Measurements from ENCODE around the gene ARHGEF17. TPM values are rescaled to one million over a fixed set of nuclear protein-coding genes. Genes with fewer than 3 reads are reported as not detected.

The ARHGEF17 gene
- total and polyA plus RNA-seq, 2 experiments from 2014 or later: 30.2 to 35.6 TPM

GRCh38 chr11:73296501-73297230 is 11.4 kb upstream of the ARHGEF17 start:
- Histone ChIP-seq H3K4me3 (no peak overlapping the region), H3K9me3 (ENCODE audit: low read depth) (no peaks in the 10 kb centered on the region)

GRCh38 chr11:73297231-73297590 is 10.9 kb upstream of the ARHGEF17 start:
- no peak for DNase-seq (ENCODE audit: low spot score)
- Histone ChIP-seq H4K20me1 (ENCODE audit: insufficient read depth, poor library complexity, severe bottlenecking) (no peaks in the 10 kb centered on the region), H3K4me3 (no peak overlapping the region), H3K27me3 (no peaks in the 10 kb centered on the region), H2AFZ (no peak overlapping the region), H3K4me2 (no peak overlapping the region), H3K36me3 (replicated peaks; ENCODE audit: insufficient read depth, low read depth) (no peaks in the 10 kb centered on the region), H3K4me1 (ENCODE audit: insufficient read depth) (no peaks in the 10 kb centered on the region), H3K9me2 (replicated peaks; ENCODE audit: insufficient read depth) (no peaks in the 10 kb centered on the region), H3K79me2 (no peaks in the 10 kb centered on the region), H3K9me3 (ENCODE audit: low read depth) (no peaks in the 10 kb centered on the region), H3K27ac (no peak overlapping the region)
- TF ChIP-seq CTCF (IDR thresholded peaks at IDR 0.05; ENCODE audit: poor library complexity): no peak
- WGBS (ENCODE audit: low lambda C conversion rate, missing lambda C conversion rate): 96% methylated on average over 18 of the region's 18 CpGs

More at GRCh38 chr11:73296501-73297230, 11.4 kb upstream of the ARHGEF17 start:
- no peak for DNase-seq (ENCODE audit: low spot score)
- no peaks in the 10 kb centered on the region for H3K79me2 ChIP-seq
- H4K20me1 ChIP-seq (ENCODE audit: insufficient read depth, poor library complexity, severe bottlenecking): no peaks in the 10 kb centered on the region
- no peak overlapping the region for H3K27ac ChIP-seq
- no peaks in the 10 kb centered on the region for H3K4me1 ChIP-seq (ENCODE audit: insufficient read depth)
- no peak for TF ChIP-seq EZH2 (IDR thresholded peaks at IDR 0.05; ENCODE audit: borderline replicate concordance)
- TF ChIP-seq CTCF (IDR thresholded peaks at IDR 0.05; ENCODE audit: poor library complexity): no peak
- no peak for TF ChIP-seq EZH2phosphoT487 (IDR thresholded peaks at IDR 0.05; ENCODE audit: low read depth, severe bottlenecking, unreplicated experiment)
- no peaks in the 10 kb centered on the region for H3K36me3 ChIP-seq (replicated peaks; ENCODE audit: insufficient read depth, low read depth)
- H3K4me2 ChIP-seq: no peak overlapping the region
- 95% methylated on average over 31 of the region's 35 CpGs for WGBS (ENCODE audit: low lambda C conversion rate, missing lambda C conversion rate)
- H2AFZ ChIP-seq: no peak overlapping the region
- no peaks in the 10 kb centered on the region for H3K9me2 ChIP-seq (replicated peaks; ENCODE audit: insufficient read depth)
- no peaks in the 10 kb centered on the region for H3K27me3 ChIP-seq

GRCh38 chr11:73297702-73298101 is 10.4 kb upstream of the ARHGEF17 start:
- no peaks in the 10 kb centered on the region for H3K4me1 ChIP-seq (ENCODE audit: insufficient read depth)
- no peaks in the 10 kb centered on the region for H3K27me3 ChIP-seq
- no peaks in the 10 kb centered on the region for H4K20me1 ChIP-seq (ENCODE audit: insufficient read depth, poor library complexity, severe bottlenecking)
- no peaks in the 10 kb centered on the region for H3K9me3 ChIP-seq (ENCODE audit: low read depth)
- H3K4me2 ChIP-seq: no peak overlapping the region
- TF ChIP-seq CTCF (IDR thresholded peaks at IDR 0.05; ENCODE audit: poor library complexity): no peak
- no peak for DNase-seq (ENCODE audit: low spot score)
- H3K9me2 ChIP-seq (replicated peaks; ENCODE audit: insufficient read depth): no peaks in the 10 kb centered on the region
- H3K4me3 ChIP-seq: no peak overlapping the region
- no peak overlapping the region for H2AFZ ChIP-seq
- no peaks in the 10 kb centered on the region for H3K79me2 ChIP-seq
- H3K27ac ChIP-seq: no peak overlapping the region
- WGBS (ENCODE audit: low lambda C conversion rate, missing lambda C conversion rate): 96% methylated on average over 3 of the region's 3 CpGs
- H3K36me3 ChIP-seq (replicated peaks; ENCODE audit: insufficient read depth, low read depth): no peaks in the 10 kb centered on the region

- H3K27me3 ChIP-seq: no peaks in the 10 kb centered on the region
- H3K9me2 ChIP-seq (replicated peaks; ENCODE audit: insufficient read depth): no peaks in the 10 kb centered on the region
- no peaks in the 10 kb centered on the region for H3K9me3 ChIP-seq (ENCODE audit: low read depth)
- 68% methylated on average over 5 of the region's 5 CpGs for WGBS (ENCODE audit: low lambda C conversion rate, missing lambda C conversion rate)
- H4K20me1 ChIP-seq (ENCODE audit: insufficient read depth, poor library complexity, severe bottlenecking): no peaks in the 10 kb centered on the region
- no peaks in the 10 kb centered on the region for H3K4me1 ChIP-seq (ENCODE audit: insufficient read depth)
- TF ChIP-seq CTCF (IDR thresholded peaks at IDR 0.05; ENCODE audit: poor library complexity) (no peak), EZH2phosphoT487 (IDR thresholded peaks at IDR 0.05; ENCODE audit: low read depth, severe bottlenecking, unreplicated experiment) (no peak), EZH2 (IDR thresholded peaks at IDR 0.05; ENCODE audit: borderline replicate concordance) (no peak)
- H3K27ac ChIP-seq: no peak overlapping the region
- H3K4me3 ChIP-seq: no peak overlapping the region
- no peak overlapping the region for H2AFZ ChIP-seq
- no peak overlapping the region for H3K4me2 ChIP-seq
- no peak for DNase-seq (ENCODE audit: low spot score)
- no peaks in the 10 kb centered on the region for H3K79me2 ChIP-seq
- H3K36me3 ChIP-seq (replicated peaks; ENCODE audit: insufficient read depth, low read depth): no peaks in the 10 kb centered on the region
Observed at GRCh38 chr11:73298233-73298632, 9.8 kb upstream of the ARHGEF17 start.
